ENCODE measurements around the gene FAXDC2. TPM values are rescaled to one million over a fixed set of nuclear protein-coding genes. Genes with fewer than 3 reads are reported as not detected.

The FAXDC2 gene
- total and polyA plus RNA-seq, 9 of the 15 experiments (the other 6 are each of a cell fraction or from before 2014, with no cell fraction given): 2.4 to 30.0 (median 9.9) TPM

GRCh38 chr5:154857530-154858296 is 7.3 kb upstream of the FAXDC2 start (continued):
- TF ChIP-seq ZBTB11 (CRISPR knock-in tag; IDR thresholded peaks at IDR 0.05): peak in 1 of 3 experiments; percentile 69; a peak in 1 of 6 replicates
- peak; percentile 40; the same call in 1 of the 2 replicates for TF ChIP-seq CHD2 (IDR thresholded peaks at IDR 0.05; ENCODE audit: low read depth, low read length)
- no peak for TF ChIP-seq ZKSCAN3 (CRISPR knock-in tag; IDR thresholded peaks at IDR 0.05)
- no peak for TF ChIP-seq CAMTA2 (CRISPR knock-in tag; conservative IDR thresholded peaks at IDR 0.05)
- peak; percentile 50 for TF ChIP-seq NFIC (IDR thresholded peaks at IDR 0.05)
- TF ChIP-seq TBP (optimal IDR thresholded peaks at IDR 0.05; ENCODE audit: low read depth, low read length): peak; percentile 47
- TF ChIP-seq RBM22 (IDR thresholded peaks at IDR 0.05; ENCODE audit: low read depth, low read length, poor library complexity, severe bottlenecking): peak; percentile 87
- TF ChIP-seq SUPT5H (IDR thresholded peaks at IDR 0.05): peak; percentile 34; the same call in 1 of the 2 replicates
- no peak for TF ChIP-seq RBM15 (IDR thresholded peaks at IDR 0.05; ENCODE audit: insufficient read depth, low read length)
- peak; percentile 62; the same call in 1 of the 2 replicates for TF ChIP-seq HMGXB4 (CRISPR knock-in tag; IDR thresholded peaks at IDR 0.05)
- no peak for TF ChIP-seq CHAMP1 (IDR thresholded peaks at IDR 0.05)
- TF ChIP-seq ATF3 (IDR thresholded peaks at IDR 0.05): peak; percentile 21; the same call in 1 of the 2 replicates
- no peak for TF ChIP-seq ATF3 (CRISPR knock-in tag; conservative IDR thresholded peaks at IDR 0.05)
- TF ChIP-seq DEAF1 (CRISPR knock-in tag; IDR thresholded peaks at IDR 0.05): no peak
- TF ChIP-seq MXI1 (IDR thresholded peaks at IDR 0.05; ENCODE audit: low read depth, low read length): peak; percentile 91
- 0 out of 2 replicates have a peak, but pooled peaks have one; percentile 8 for TF ChIP-seq KLF1 (tag; IDR thresholded peaks at IDR 0.05)
- peak; percentile 72 for TF ChIP-seq RBFOX2 (IDR thresholded peaks at IDR 0.05; ENCODE audit: low read depth, low read length)

Data from K562 (cell line).